HG03039 (cell line): ENCODE results near the gene GAN.
"Not testable (repeated sequence)": the region's sequence is repeated elsewhere in the genome, so short reads cannot be mapped to it uniquely, and the experiment has no call there.

Experiments
- ATAC-seq: cut with Tn5 transposase; IDR thresholded peaks from one replicate; pipeline ENCODE4 v1.9.1; 2021; ENCODE audit warnings: mild to moderate bottlenecking, moderate library complexity; ENCODE audit not compliant: unreplicated experiment

Gene GAN

GRCh38 chr16:81422153-81422552 is 107.4 kb downstream of the GAN start:
- not testable (repeated sequence) for ATAC-seq

- ATAC-seq, result no peak
Observed at GRCh38 chr16:81424771-81425170, 110.0 kb downstream of the GAN start.

- ATAC-seq, result no peak
Observed at GRCh38 chr16:81427219-81427618, 112.5 kb downstream of the GAN start.

- no peak for ATAC-seq
Observed at GRCh38 chr16:81429045-81429521, 114.3 kb downstream of the GAN start.

- ATAC-seq, result no peak
Observed at GRCh38 chr16:81431554-81432353, 117.0 kb downstream of the GAN start.

GRCh38 chr16:81432937-81433557 is 118.3 kb downstream of the GAN start:
- no peak for ATAC-seq

- no peak for ATAC-seq
Observed at GRCh38 chr16:81435103-81435502, 120.3 kb downstream of the GAN start.

- ATAC-seq, result no peak
Observed at GRCh38 chr16:81435567-81435966, 120.8 kb downstream of the GAN start.

GRCh38 chr16:81436386-81436785 is 121.6 kb downstream of the GAN start:
- ATAC-seq, result no peak

GRCh38 chr16:81437865-81438264 is 123.1 kb downstream of the GAN start:
- ATAC-seq, result no peak
